GM18909 (cell line): ENCODE data around the gene NETO1.

Source experiments
- ATAC-seq: cut with Tn5 transposase; IDR thresholded peaks from one replicate; pipeline ENCODE4 v1.9.1; 2021; ENCODE audit warnings: mild to moderate bottlenecking; ENCODE audit not compliant: unreplicated experiment, poor library complexity

Gene NETO1, protein sequence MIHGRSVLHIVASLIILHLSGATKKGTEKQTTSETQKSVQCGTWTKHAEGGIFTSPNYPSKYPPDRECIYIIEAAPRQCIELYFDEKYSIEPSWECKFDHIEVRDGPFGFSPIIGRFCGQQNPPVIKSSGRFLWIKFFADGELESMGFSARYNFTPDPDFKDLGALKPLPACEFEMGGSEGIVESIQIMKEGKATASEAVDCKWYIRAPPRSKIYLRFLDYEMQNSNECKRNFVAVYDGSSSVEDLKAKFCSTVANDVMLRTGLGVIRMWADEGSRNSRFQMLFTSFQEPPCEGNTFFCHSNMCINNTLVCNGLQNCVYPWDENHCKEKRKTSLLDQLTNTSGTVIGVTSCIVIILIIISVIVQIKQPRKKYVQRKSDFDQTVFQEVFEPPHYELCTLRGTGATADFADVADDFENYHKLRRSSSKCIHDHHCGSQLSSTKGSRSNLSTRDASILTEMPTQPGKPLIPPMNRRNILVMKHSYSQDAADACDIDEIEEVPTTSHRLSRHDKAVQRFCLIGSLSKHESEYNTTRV

DNA sequence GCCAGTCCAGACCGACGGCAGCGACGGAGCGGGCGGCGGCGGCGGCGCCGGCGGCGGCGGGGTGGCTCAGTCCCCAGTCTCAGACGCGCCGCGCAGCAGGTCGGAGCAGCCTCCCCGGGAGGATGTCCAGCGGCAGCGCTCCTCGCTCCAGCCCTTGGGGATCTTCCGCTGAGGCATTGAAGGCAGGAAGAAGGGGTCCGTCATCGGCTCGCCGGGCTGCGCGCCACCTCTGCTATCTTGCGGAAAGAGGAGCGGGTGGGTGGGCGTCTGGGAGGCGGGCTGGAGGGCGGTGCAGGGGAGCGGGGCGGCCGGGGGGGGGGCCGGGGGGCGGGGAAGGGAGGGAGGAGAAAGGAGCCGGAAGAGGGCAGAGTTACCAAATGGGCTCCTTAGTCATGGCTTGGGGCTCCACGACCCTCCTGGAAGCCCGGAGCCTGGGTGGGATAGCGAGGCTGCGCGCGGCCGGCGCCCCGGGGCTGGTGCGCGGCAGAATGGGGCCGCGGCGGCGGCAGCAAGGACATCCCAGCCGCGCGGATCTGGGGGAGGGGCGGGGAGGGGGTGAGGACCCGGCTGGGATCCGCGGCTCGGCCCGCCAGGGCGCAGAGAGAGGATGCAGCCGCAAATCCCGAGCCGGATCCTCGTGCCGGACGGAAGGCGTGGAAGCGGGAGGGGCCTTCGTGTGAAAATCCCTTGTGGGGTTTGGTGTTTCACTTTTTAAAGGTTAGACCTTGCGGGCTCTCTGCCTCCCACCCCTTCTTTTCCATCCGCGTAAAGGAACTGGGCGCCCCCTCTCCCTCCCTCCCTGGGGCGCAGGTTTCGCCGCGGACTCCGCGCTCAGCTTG, at the start of gene NETO1:
NETO1 (minus strand) TSS at position 242 of the 839 bp plus-strand sequence. CDS start 696 bp downstream, outside the sequence.
- no peak for ATAC-seq

DNA sequence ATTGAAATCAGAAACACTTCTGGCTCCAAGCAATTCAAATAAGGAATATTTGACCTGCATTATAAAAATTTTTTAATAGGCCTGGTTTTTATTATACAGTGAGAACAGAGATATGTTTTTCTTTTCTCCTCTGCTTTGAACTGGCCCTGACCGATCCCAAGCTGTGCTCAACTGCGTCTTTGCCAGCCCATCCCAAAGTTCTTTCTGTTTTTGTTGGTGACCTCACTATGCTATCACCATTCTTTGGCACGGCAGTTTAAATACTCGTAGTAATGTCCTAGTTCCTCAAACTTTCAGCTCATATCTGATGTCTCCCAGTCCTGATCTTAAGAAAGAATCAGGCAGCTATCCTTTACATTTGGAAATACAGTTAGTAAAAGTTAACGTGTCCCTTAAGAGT, 42.3 kb upstream of the NETO1 start:
- ATAC-seq, result no peak

DNA sequence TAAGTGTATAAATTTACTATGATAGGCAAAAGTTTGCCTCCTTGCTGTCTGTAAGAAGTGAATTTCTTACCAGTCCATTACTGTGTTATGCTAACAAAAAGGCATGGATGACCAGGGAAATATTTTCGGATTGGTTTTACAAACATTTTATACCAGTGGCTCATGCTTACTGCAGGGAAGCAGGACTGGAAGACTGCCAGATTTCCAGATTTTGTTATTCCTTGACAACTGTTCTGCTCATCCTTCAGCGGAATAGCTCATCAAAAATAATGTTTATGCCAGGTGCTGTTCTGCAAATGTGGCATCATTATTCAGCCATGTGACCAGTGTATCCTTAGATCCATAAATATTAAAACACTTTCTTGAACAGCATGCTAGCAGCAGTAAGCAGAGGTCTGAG, 40.4 kb upstream of the NETO1 start:
- ATAC-seq, result no peak

DNA sequence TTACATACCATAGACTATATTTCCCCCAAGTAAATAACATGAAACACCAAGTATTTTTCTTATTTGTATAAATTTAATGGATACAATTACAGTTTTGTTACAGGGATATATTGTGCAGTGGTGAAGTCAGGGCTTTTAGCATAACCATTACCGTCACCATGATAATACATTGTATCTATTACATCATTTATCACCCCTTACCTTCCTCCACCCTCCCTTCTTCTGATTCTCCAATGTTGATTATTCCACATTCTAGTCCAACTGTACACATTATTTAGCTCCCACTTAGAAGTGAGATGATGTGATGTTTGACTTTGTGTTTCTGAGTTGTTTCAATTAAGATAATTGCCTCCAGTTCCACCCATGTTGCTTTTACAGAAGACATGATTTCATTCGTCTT, 35.2 kb upstream of the NETO1 start:
- ATAC-seq, result no peak

DNA sequence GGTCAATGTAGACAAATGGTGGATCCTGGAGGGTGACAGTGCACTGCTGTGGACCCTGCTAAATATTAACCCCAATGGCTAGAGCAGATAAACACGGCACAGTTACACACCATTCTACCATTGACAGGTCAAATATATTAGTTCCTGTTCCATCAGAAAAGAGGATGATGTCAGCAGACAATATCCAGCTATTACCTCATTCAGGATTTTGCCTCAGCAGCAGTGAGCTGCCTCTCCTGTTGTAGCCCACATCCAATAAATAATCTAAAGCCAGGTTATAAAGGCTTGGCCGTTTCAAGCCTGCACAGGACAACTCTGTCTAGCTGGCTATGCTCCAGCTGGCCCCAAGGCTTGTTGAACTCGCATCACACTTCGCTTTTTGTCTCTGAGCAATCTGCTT, 31.6 kb upstream of the NETO1 start:
- ATAC-seq, result no peak

DNA sequence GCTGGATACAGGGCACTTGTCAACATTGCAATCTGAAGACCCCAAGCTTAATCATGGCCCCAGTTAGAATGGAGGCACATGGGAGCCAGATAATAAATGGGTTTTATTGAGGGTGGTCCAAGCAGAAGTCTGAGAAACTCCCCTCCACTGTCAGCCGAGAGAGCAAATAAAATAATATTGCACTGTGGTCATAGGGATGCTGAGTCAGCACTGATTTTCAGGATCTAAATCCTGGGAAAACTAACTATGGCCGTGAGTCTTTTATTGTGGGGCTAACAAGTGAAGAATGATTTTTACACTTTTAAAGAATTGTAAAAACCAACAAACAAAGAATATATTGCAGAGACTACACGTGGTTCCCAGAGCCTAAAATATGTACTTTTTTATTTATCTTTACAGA, 31.1 kb upstream of the NETO1 start:
- ATAC-seq, result no peak

DNA sequence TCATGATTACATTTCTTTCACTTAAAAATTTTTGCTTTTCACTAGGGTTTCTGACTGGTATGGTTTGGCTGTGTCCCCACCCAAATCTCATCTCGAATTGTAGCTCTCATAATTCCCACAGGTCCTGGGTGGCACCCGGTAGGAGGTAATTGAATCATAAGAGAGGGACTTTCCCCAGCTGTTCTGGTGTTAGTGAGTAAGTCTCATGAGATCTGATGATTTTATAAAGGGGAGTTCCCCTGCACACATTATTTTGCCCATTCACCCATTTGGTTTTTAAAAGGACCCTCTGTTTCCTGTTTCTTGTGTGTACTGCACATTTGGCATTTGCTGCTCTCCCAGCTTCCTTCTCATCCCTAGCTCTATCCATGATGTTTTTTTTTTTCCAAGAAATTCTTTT, 27.8 kb upstream of the NETO1 start:
- ATAC-seq, result no peak

DNA sequence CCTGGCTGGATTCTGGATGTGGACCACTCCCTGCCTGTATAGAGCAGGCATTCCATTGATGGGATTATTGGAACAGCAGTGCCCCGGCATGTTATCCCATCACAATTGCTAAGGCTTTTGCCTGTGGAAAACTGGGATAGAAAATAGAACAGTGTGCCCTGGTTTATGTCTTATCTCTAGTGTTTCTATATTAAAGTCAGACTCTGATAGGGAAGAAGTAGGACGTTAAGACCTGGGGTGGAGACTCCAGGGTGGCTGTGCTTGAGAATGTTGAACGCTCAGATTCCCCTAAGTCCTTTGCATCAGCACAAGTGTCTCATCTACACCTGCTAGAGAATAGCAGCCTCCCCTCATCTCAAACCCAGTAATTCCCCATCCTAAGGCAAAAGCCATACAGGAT, 10.8 kb upstream of the NETO1 start:
- no peak for ATAC-seq

DNA sequence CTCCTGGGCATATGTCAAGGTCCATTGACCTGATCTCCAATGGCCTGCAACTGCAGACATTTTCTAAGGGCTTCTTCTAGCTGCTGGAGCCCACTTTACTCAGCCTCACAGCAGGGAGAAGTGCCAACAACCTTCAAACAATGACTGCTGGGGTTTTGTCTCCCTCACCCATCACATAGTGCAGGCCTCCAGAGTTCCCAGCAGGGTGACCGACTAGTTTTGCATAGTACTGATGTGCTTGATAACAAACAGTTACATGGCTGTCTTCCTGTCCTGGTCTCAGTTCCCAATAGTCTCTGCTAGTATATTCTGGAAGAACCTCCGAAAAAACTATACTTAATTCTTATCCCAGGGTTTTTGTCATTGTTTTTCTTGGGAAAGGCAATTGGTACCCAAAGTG, 10.4 kb upstream of the NETO1 start:
- ATAC-seq, result no peak

DNA sequence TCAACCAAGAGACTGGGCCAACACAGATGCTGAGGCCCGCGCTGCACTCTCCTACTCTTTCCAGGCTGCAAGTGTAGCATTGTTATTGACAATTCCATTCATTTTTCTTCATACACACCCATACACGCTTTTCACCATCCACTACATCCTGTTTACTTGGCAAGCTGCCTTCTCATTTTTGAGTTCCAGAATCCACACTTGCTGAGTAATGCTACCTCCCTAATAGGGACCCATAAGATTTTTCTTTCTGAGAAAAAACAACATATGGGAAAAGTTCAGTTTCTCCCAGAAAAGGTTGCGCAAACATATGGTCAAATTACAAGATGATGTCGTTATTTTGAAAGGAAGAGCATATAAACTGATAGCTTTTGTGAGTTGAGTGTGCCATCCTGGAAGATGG, 3.3 kb upstream of the NETO1 start:
- ATAC-seq, result no peak

DNA sequence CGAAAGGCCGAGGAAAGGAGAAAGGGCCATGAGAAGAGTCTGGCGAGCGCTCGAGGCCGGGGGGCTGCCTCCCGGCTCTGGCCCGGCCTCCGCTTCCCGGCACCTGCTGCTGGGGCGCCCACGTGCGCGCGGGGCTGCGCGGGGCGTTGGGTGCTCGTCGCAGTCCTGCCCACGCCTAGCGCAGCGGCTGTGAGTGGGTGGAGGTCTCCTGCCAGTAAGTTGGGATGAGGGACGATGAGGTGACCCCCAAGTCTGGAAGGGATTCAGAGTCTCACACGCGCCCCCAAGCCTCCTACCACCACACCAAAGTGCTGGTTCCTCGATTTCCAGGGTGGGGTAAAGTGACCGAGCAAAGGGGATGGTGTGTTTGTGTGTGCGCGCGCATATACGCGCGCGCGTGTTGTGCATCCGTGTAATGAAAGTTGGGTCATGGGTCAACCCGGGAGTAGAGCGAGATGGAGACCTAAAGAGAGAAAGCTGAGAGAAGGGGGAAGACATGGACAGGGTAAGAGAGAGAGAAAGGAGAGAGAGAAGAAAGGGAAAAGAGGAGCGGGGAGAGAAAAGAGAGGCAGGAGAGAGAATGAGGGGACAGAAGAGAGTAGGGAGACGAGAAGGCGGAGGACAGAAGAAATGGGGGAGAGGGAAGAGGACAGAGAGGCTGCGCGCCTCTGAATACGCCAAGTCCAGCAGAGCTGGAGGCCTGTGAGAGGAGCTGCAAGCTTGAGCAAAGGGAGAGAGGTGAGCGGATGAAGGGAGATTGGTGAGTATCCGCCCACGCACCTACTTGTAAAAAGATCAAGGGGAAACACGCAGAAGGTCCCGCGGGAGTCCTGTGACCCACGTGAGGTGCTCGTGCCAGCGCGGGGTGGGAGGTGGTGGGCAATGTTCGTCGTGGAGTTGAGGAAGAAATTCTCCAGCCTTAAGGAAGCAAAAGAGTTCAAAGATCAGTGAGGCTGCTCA, 1.7 kb upstream of the NETO1 start:
- no peak for ATAC-seq

DNA sequence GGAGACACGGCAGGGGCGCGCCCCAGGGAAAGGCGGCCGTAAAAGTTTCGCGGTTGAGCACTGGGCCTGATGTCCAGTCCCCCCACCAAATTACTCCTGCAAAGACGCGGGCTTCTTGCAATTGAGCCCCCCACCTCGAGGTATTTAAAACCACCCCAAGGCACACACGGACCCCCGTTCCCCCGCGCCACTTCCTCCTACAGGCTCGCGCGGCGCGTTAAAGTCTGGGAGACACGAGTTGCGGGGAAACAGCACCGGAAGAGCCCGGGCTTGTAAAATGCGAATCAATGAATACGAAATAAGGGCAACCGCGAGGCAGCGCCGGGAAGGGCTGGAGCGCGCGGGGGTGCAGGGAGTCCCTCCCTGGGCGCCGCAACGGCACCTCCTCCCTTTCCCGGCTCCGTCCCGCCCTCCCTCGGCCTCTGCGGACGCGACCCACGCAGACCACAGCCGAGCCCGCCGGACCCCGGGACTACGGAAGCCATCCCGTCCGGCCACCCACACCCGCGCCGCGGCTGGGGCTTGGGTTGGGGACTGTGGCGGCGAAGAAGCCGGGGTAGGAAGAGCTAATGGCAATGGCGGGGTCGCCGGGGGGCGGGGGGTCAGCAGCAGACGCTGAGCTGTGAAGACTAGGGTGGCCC, 918 bp upstream of the NETO1 start:
- ATAC-seq, result no peak

DNA sequence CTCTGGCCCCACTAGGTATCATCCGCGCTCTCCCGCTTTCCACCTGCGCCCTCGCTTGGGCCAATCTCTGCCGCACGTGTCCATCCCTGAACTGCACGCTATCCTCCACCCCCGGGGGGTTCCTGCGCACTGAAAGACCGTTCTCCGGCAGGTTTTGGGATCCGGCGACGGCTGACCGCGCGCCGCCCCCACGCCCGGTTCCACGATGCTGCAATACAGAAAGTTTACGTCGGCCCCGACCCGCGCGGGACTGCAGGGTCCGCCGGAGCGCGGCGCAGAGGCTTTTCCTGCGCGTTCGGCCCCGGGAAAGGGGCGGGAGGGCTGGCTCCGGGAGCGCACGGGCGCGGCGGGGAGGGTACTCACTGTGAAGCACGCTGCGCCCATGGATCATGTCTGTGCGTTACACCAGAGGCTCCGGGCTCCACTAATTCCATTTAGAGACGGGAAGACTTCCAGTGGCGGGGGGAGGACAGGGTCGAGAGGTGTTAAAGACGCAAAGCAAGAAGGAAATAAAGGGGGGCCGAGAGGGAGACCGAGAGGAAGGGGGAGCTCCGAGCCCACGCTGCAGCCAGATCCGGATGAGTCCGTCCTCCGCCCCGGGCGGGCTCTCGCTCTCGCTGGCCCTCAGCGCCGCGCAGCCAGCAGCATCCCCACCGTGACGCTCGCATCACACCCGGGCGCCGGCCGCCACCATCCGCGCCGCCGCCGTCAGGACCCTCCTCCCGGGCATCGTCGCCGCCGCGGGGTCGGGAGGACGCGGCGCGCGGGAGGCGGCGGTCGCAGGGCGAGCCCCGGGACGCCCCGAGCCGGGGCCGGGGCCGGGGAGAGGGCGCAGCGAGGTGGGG, 664 bp downstream of the NETO1 start:
- ATAC-seq, result no peak

DNA sequence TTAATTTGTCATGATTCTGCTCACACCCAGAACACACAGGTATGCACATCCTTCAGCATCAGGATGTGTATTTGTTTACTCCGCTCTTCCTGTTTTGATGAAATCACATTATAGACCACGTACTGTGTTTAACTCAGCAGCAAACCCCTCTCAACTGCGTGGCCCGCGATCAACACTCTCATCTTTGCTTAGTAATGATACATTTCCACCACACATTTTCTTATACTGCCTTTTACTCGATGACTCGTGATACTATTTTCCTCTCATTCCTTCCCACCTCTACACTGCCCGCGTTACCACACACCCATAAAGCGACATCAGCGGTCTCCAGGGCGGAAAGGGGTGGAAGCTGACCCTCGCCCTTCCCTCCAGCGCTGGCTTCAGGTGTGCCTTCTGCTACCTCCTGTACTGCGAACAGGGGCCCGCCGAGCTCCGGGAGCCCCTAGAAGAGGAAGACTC, 1.3 kb downstream of the NETO1 start:
- no peak for ATAC-seq

DNA sequence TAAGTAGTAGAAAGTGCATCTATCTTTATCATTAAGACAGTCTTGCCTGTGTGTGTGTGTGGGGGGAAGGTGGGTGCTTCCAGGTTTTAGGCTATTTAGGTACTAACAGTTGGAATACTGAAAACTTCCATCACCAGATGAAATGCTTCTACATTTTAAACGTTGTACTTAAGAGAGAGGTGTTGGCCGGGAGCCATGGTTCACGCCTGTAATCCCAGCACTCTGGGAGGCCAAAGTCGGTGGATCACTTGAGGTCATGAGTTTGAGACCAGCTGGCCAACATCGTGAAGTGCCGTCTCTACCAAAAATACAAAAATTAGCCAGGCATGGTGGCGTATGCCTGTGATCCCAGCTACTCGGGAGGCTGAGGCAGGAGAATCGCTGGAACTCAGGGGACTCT, 4.0 kb downstream of the NETO1 start:
- no peak for ATAC-seq

DNA sequence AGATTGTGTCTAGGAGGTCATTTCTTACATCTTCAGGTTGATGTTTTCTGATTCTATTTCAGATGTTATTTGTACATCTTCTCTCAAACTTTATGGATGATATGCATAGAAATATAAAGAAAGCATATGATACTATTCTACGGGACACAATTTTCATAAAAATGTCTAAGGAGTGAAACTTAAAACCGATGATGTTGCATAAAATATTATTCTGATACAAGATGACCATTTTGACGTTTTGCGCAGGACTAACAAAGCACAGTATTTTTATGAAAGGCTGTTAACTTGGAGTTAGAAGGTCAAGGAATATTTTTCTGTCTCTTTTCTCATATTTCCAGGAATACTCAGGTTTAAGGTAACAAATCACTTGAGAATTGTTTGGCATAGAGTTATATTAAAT, 8.7 kb downstream of the NETO1 start:
- no peak for ATAC-seq

DNA sequence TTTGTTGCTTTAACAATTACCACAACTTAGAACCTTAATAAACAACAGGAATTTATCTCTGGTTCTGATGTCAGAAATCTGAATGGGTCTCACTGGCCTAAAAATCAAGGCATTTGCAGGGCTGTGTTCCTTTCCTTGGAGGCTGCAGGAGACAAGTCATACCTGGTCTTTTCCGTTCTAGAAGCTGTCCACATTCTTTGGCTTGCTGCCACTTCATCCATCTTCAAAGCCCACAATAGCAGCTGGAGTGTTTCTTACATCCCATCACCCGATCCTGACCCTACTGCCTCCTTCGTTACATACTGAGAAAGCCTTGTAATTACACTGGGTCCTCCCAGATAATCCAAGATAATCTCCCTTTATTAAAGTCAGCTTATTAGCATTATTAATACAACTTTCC, 18.1 kb downstream of the NETO1 start:
- ATAC-seq, result no peak

DNA sequence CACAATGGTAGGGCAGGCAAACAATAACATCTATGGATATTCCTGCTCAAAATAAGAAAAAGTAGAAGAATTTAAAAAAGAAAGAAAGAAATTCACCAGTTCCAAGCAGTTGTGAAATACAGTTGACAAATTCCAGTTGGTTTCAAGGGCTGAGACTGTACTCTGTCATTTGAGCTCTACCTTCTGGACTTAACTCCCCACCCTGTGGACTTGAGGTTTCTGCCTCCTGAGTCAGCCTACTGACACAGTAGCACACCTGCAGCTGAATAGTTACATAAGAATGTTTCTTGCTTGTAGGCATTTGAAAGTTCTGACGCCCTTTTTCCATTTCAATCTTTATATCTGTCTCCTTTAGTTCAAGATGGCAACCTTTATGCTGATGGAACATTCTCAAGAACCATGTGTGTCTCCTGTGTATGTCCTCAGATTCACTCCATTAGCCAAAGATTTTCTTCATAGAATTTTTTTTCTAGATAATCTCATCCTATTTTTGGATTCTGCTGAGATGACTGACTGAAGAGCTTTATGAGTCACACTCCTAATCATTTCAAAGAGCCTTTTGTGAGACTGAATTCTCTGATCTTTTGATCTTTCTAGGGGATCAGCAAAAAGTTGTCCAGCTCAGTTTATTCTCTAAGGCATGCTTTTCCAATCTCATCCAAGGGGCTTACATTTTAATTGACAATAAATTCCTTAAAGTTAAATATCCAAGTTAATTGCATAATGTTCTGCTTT, 19.1 kb downstream of the NETO1 start:
- ATAC-seq, result no peak
